GM23338 (cell line): ENCODE data around the gene SRSF9. TPM values are rescaled to one million over a fixed set of nuclear protein-coding genes. Genes with fewer than 3 reads are reported as not detected.

ENCODE experiments used
- ATAC-seq: fragments of 200-7000 bp; cut with Tn5 transposase; 3 replicates; pipeline ENCODE4 v1.9.1; 2020
- DNase-seq: peaks from one replicate; pipeline ENCODE4 v3.0.0-alpha.2; 2015; ENCODE audit warnings: low spot score
- H2AFZ ChIP-seq: fragments of 200-600 bp; sonication (generic); 2 replicates; pipeline ENCODE4 v1.8.0; 2016; ENCODE audit warnings: antibody characterized with exemption, mild to moderate bottlenecking, moderate library complexity
- H3F3A ChIP-seq: fragments of 200-600 bp; sonication (generic); replicated peaks from 2 replicates; pipeline ENCODE4 v1.8.0; 2017; ENCODE audit warnings: antibody characterized with exemption, mixed run types, low read depth
- H3K27ac ChIP-seq: fragments of 200-600 bp; sonication (generic); 2 replicates; pipeline ENCODE4 v1.6.1; 2016; ENCODE audit warnings: low read depth
- H3K27me3 ChIP-seq: fragments of 200-600 bp; sonication (generic); 2 replicates; pipeline ENCODE4 v1.8.0; 2016; ENCODE audit warnings: mild to moderate bottlenecking, mixed run types, moderate library complexity; ENCODE audit not compliant: insufficient read depth
- H3K36me3 ChIP-seq: fragments of 200-600 bp; sonication (generic); 2 replicates; pipeline ENCODE4 v1.8.0; 2016; ENCODE audit warnings: mild to moderate bottlenecking; ENCODE audit not compliant: insufficient read depth
- H3K4me1 ChIP-seq: fragments of 200-600 bp; sonication (generic); 2 replicates; pipeline ENCODE4 v1.8.0; 2016; ENCODE audit warnings: mild to moderate bottlenecking, moderate library complexity; ENCODE audit not compliant: insufficient read depth
- H3K4me2 ChIP-seq: fragments of 200-600 bp; sonication (generic); 2 replicates; pipeline ENCODE4 v1.7.1; 2017; ENCODE audit warnings: mixed run types
- H3K4me3 ChIP-seq: fragments of 200-600 bp; sonication (generic); 2 replicates; pipeline ENCODE4 v1.6.1; 2016; ENCODE audit warnings: mixed run types
- H3K79me2 ChIP-seq: fragments of 200-600 bp; sonication (generic); replicated peaks from 2 replicates; pipeline ENCODE4 v1.8.0; 2017; ENCODE audit warnings: mild to moderate bottlenecking; ENCODE audit not compliant: insufficient read depth
- H3K9me2 ChIP-seq: fragments of 200-600 bp; sonication (generic); 2 replicates; pipeline ENCODE4 v1.8.0; 2017; ENCODE audit not compliant: insufficient read depth
- H4K20me1 ChIP-seq: fragments of 200-600 bp; sonication (generic); replicated peaks from 2 replicates; pipeline ENCODE4 v1.8.0; 2017; ENCODE audit warnings: mild to moderate bottlenecking; ENCODE audit not compliant: insufficient read depth
- H3K27ac Mint-ChIP-seq: 2 replicates; pipeline ENCODE4 v1.8.0; 2020; ENCODE audit warnings: inconsistent platforms, mild to moderate bottlenecking, moderate library complexity, mixed read lengths
- H3K27me3 Mint-ChIP-seq: 3 replicates; pipeline ENCODE4 v1.8.0; 2022; ENCODE audit warnings: low read depth, mild to moderate bottlenecking, moderate library complexity, mixed read lengths, inconsistent platforms; ENCODE audit not compliant: insufficient read depth, poor library complexity
- H3K36me3 Mint-ChIP-seq: 3 replicates; pipeline ENCODE4 v1.8.0; 2021; ENCODE audit warnings: low read depth, mild to moderate bottlenecking, inconsistent platforms, moderate library complexity, mixed read lengths
- H3K4me1 Mint-ChIP-seq: 3 replicates; pipeline ENCODE4 v1.8.0; 2020; ENCODE audit warnings: mild to moderate bottlenecking, inconsistent platforms, mixed read lengths
- H3K4me3 Mint-ChIP-seq: 3 replicates; pipeline ENCODE4 v1.8.0; 2021; ENCODE audit warnings: moderate library complexity, mild to moderate bottlenecking, inconsistent platforms, mixed read lengths
- H3K9me3 Mint-ChIP-seq: 3 replicates; pipeline ENCODE4 v1.8.0; 2020; ENCODE audit warnings: moderate library complexity, mild to moderate bottlenecking, inconsistent platforms, mixed read lengths
- EZH2 ChIP-seq: fragments of 200-600 bp; sonication (generic); IDR thresholded peaks from one replicate; pipeline ENCODE4 v1.8.0; 2017; ENCODE audit warnings: antibody characterized with exemption, mild to moderate bottlenecking, low read depth; ENCODE audit not compliant: unreplicated experiment
- EZH2phosphoT487 ChIP-seq: fragments of 200-600 bp; sonication (generic); IDR thresholded peaks from one replicate; pipeline ENCODE4 v1.8.1; 2018; ENCODE audit warnings: antibody characterized with exemption; ENCODE audit not compliant: unreplicated experiment
- NANOG ChIP-seq: IDR thresholded peaks from 2 replicates; pipeline ENCODE4 v1.6.1; 2016; ENCODE audit warnings: antibody characterized with exemption, borderline replicate concordance
- POLR2AphosphoS5 ChIP-seq: IDR thresholded peaks from 2 replicates; pipeline ENCODE4 v1.6.1; 2016; ENCODE audit warnings: antibody characterized with exemption, low read depth
- ZNF114 ChIP-seq: fragments of 250-450 bp; sonication (Bioruptor Pico); IDR thresholded peaks from 2 replicates; pipeline ENCODE4 v1.5.0; 2020; ENCODE audit warnings: mild to moderate bottlenecking, moderate library complexity
- ZNF331 ChIP-seq: fragments of 250-450 bp; sonication (Bioruptor Pico); IDR thresholded peaks from 2 replicates; pipeline ENCODE4 v1.5.0; 2020; ENCODE audit warnings: low read depth, mild to moderate bottlenecking, moderate library complexity
- polyA plus RNA-seq: library from polyadenylated mRNA; unstranded; fragments of >200 nt; fragmentation: Nextera tagmentation; extraction: Ambion mirVana; gene quantifications from 2 replicates; pipeline ENCODE4 v1.2.1, GENCODE V29; 2016
- total RNA-seq: library from RNA; depleted of rRNA; stranded (reverse); fragments of >200 nt; shearing (Covaris generic); gene quantifications from 2 replicates; pipeline ENCODE4 v1.2.3, GENCODE V29; 2014
- TF ChIP-seq, protein P1 (sequence below), 2 experiments: fragments of 200-600 bp in 1 of 2; sonication (generic) in 1 of 2; conservative IDR thresholded peaks; 2 replicates each; pipeline versions ENCODE4 v1.5.1 to v1.6.1; 2016 to 2017; ENCODE audit warnings: antibody characterized with exemption in 2 of 2, low read depth in 2 of 2, mild to moderate bottlenecking in 2 of 2, moderate library complexity in 1 of 2
- TF ChIP-seq, protein P2 (sequence below): fragments of 250-450 bp; sonication (Bioruptor Pico); IDR thresholded peaks from 2 replicates; pipeline ENCODE4 v1.5.0; 2020; ENCODE audit warnings: mild to moderate bottlenecking, moderate library complexity

Gene SRSF9
- total and polyA plus RNA-seq, 2 experiments from 2014 or later = 250 to 481 TPM

DNA sequence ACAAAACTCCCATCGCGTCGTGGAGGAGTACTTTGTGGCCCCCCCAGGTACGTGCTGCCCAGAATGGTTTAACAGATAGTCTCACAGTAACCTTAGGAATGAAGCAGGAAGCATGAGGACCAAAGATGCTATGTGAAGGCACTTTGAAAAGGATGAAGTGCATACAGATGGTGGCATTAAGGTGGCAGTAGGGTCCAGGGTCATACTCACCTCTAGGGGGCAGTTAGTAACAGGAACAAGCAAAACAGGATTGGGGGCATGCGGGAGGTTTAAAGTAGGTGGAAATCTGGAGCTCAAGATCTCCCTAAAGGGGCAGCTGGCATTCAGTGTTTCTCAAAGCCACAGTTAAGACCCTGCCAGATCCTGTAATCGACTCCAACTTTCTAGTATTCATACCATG, 12.4 kb downstream of the SRSF9 start:
- peaks cover 12% of the 10 kb centered on the region for H3K27me3 Mint-ChIP-seq
- no peak for TF ChIP-seq ZNF331 (CRISPR knock-in tag)
- no peak for TF ChIP-seq NANOG
- TF ChIP-seq, protein P1, sequence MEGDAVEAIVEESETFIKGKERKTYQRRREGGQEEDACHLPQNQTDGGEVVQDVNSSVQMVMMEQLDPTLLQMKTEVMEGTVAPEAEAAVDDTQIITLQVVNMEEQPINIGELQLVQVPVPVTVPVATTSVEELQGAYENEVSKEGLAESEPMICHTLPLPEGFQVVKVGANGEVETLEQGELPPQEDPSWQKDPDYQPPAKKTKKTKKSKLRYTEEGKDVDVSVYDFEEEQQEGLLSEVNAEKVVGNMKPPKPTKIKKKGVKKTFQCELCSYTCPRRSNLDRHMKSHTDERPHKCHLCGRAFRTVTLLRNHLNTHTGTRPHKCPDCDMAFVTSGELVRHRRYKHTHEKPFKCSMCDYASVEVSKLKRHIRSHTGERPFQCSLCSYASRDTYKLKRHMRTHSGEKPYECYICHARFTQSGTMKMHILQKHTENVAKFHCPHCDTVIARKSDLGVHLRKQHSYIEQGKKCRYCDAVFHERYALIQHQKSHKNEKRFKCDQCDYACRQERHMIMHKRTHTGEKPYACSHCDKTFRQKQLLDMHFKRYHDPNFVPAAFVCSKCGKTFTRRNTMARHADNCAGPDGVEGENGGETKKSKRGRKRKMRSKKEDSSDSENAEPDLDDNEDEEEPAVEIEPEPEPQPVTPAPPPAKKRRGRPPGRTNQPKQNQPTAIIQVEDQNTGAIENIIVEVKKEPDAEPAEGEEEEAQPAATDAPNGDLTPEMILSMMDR (conservative IDR thresholded peaks at IDR 0.05; ENCODE audit: low read depth in 2 of 2) = peak; percentile 65 to 72
- TF ChIP-seq EZH2 = no peak
- no peak for TF ChIP-seq ZNF114 (CRISPR knock-in tag)
- TF ChIP-seq EZH2phosphoT487 = no peak
- no peak for TF ChIP-seq POLR2AphosphoS5
- TF ChIP-seq, protein P2, sequence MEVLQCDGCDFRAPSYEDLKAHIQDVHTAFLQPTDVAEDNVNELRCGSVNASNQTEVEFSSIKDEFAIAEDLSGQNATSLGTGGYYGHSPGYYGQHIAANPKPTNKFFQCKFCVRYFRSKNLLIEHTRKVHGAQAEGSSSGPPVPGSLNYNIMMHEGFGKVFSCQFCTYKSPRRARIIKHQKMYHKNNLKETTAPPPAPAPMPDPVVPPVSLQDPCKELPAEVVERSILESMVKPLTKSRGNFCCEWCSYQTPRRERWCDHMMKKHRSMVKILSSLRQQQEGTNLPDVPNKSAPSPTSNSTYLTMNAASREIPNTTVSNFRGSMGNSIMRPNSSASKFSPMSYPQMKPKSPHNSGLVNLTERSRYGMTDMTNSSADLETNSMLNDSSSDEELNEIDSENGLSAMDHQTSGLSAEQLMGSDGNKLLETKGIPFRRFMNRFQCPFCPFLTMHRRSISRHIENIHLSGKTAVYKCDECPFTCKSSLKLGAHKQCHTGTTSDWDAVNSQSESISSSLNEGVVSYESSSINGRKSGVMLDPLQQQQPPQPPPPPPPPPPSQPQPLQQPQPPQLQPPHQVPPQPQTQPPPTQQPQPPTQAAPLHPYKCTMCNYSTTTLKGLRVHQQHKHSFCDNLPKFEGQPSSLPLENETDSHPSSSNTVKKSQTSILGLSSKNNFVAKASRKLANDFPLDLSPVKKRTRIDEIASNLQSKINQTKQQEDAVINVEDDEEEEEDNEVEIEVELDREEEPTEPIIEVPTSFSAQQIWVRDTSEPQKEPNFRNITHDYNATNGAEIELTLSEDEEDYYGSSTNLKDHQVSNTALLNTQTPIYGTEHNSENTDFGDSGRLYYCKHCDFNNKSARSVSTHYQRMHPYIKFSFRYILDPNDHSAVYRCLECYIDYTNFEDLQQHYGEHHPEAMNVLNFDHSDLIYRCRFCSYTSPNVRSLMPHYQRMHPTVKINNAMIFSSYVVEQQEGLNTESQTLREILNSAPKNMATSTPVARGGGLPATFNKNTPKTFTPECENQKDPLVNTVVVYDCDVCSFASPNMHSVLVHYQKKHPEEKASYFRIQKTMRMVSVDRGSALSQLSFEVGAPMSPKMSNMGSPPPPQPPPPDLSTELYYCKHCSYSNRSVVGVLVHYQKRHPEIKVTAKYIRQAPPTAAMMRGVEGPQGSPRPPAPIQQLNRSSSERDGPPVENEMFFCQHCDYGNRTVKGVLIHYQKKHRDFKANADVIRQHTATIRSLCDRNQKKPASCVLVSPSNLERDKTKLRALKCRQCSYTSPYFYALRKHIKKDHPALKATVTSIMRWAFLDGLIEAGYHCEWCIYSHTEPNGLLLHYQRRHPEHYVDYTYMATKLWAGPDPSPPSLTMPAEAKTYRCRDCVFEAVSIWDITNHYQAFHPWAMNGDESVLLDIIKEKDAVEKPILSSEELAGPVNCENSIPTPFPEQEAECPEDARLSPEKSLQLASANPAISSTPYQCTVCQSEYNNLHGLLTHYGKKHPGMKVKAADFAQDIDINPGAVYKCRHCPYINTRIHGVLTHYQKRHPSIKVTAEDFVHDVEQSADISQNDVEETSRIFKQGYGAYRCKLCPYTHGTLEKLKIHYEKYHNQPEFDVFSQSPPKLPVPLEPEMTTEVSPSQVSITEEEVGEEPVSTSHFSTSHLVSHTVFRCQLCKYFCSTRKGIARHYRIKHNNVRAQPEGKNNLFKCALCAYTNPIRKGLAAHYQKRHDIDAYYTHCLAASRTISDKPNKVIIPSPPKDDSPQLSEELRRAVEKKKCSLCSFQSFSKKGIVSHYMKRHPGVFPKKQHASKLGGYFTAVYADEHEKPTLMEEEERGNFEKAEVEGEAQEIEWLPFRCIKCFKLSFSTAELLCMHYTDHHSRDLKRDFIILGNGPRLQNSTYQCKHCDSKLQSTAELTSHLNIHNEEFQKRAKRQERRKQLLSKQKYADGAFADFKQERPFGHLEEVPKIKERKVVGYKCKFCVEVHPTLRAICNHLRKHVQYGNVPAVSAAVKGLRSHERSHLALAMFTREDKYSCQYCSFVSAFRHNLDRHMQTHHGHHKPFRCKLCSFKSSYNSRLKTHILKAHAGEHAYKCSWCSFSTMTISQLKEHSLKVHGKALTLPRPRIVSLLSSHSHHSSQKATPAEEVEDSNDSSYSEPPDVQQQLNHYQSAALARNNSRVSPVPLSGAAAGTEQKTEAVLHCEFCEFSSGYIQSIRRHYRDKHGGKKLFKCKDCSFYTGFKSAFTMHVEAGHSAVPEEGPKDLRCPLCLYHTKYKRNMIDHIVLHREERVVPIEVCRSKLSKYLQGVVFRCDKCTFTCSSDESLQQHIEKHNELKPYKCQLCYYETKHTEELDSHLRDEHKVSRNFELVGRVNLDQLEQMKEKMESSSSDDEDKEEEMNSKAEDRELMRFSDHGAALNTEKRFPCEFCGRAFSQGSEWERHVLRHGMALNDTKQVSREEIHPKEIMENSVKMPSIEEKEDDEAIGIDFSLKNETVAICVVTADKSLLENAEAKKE (CRISPR knock-in tag) = no peak
- peaks cover 51% of the 10 kb centered on the region for H4K20me1 ChIP-seq
- peaks cover 43% of the 10 kb centered on the region for H3K36me3 ChIP-seq
- H3K9me3 Mint-ChIP-seq = no peaks in the 10 kb centered on the region
- H2AFZ ChIP-seq = no peak overlapping the region
- 0 out of 2 replicates have a peak overlapping the region, but pooled peaks have one; percentile 4 for H3K27ac ChIP-seq
- H3K36me3 Mint-ChIP-seq = peaks cover 78% of the 10 kb centered on the region
- ATAC-seq (peak; percentile 79), DNase-seq (peak; percentile 82)
- H3K4me1 ChIP-seq = no peaks in the 10 kb centered on the region
- no peak overlapping the region for H3K4me2 ChIP-seq
- H3K27me3 ChIP-seq = no peaks in the 10 kb centered on the region
- H3K4me1 Mint-ChIP-seq = no peaks in the 10 kb centered on the region
- no peaks in the 10 kb centered on the region for H3K9me2 ChIP-seq
- H3K79me2 ChIP-seq = no peaks in the 10 kb centered on the region; the same call in 1 of the 2 replicates
- no peak overlapping the region for H3K4me3 Mint-ChIP-seq
- H3K4me3 ChIP-seq = no peak overlapping the region
- no peak overlapping the region for H3K27ac Mint-ChIP-seq
- H3F3A ChIP-seq = peaks cover 27% of the 10 kb centered on the region
